Testis (tissue), 2 donors: ENCODE data around the gene FAM163B.

ENCODE experiments used
- POLR2A ChIP-seq: fragments of 450-650 bp; IDR thresholded peaks from one replicate; pipeline ENCODE4 v1.6.1; 2017; ENCODE audit warnings: antibody characterized with exemption, mild to moderate bottlenecking, moderate library complexity
- TF ChIP-seq, protein P1 (sequence below), 3 experiments: fragments of 450-650 bp in 2 of 3; fragments of 200-600 bp in 1 of 3; sonication (generic) in 1 of 3; IDR thresholded peaks; one replicate each; pipeline ENCODE4 v1.5.1; 2016 to 2019; ENCODE audit warnings: antibody characterized with exemption in 3 of 3, mild to moderate bottlenecking in 2 of 3, moderate library complexity in 1 of 3

DNA sequence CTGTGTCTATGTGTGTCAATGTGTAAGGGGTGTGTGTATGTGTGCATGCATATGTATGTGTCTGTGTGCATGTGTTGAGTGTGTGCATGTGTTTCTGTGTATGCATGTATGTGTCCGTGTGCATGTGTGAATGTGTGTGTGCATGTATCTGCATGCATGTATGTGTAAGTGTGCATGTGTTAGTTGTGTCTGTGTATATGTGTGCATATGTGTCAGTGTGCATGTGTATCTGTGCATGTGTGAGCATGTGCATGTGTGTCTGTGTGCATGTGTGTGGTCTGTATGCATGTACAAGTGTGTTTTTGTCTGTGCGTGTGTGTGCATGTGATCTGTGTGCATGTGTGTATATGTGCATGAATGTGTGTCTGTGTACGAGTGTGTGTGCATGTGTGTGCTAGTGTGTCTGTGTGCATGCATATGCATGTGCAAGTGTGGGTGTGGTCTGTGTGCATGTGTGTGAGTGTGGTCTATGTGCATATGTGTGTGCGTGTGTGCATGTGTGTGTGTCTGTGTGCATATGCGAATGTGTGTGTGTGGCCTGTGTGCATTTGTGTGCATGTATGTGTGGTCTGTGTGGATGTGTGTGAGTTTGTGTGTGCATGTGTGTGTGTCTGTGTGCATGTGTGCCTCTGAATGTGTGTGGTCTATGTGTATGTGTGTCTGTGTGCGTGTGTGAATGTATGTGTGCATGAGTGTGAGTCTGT, 9.6 kb downstream of the FAM163B start:
- TF ChIP-seq, protein P1, sequence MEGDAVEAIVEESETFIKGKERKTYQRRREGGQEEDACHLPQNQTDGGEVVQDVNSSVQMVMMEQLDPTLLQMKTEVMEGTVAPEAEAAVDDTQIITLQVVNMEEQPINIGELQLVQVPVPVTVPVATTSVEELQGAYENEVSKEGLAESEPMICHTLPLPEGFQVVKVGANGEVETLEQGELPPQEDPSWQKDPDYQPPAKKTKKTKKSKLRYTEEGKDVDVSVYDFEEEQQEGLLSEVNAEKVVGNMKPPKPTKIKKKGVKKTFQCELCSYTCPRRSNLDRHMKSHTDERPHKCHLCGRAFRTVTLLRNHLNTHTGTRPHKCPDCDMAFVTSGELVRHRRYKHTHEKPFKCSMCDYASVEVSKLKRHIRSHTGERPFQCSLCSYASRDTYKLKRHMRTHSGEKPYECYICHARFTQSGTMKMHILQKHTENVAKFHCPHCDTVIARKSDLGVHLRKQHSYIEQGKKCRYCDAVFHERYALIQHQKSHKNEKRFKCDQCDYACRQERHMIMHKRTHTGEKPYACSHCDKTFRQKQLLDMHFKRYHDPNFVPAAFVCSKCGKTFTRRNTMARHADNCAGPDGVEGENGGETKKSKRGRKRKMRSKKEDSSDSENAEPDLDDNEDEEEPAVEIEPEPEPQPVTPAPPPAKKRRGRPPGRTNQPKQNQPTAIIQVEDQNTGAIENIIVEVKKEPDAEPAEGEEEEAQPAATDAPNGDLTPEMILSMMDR (IDR thresholded peaks at IDR 0.05), result no peak
- no peak for TF ChIP-seq POLR2A
